ENCODE measurements around the gene ZFYVE28.

DNA sequence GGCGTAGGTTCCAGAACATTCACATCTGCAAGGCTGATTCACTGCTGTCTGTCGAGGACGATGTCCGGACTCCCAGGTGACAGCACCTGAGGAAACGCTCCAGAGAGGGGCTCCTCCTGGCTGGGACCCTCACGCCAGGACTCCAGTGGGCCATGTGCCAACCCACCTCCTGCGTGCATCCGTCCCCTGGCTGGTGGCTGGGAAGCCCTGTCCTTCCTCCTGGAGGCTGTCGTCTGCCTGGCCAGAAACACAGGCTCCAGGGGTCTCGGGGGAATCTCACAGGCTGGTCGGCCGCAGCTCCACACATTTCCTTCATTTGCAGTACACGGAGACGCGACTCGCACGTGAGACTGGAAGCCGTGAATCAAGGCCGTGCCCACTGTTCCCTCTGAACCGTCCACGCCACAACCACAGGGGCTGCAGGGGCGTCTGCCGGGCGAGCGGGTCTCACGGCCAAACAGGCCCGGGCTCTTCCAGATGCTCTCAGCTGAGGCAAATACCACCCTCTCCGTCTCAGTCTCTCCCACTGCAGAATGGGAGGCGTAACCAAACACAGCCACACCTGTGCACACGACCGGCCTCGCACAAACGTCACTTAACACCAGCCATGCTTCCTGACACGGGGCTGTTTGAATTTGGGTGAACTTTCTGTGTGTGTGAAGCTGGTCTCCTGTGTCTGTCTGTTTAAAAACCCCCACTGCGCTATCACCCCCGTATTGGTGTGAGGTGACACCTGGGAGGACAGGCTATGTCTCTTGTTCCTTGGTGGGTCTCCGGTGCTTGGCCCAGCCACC is 117.8 kb downstream of the ZFYVE28 start:
- TF ChIP-seq, protein P1, sequence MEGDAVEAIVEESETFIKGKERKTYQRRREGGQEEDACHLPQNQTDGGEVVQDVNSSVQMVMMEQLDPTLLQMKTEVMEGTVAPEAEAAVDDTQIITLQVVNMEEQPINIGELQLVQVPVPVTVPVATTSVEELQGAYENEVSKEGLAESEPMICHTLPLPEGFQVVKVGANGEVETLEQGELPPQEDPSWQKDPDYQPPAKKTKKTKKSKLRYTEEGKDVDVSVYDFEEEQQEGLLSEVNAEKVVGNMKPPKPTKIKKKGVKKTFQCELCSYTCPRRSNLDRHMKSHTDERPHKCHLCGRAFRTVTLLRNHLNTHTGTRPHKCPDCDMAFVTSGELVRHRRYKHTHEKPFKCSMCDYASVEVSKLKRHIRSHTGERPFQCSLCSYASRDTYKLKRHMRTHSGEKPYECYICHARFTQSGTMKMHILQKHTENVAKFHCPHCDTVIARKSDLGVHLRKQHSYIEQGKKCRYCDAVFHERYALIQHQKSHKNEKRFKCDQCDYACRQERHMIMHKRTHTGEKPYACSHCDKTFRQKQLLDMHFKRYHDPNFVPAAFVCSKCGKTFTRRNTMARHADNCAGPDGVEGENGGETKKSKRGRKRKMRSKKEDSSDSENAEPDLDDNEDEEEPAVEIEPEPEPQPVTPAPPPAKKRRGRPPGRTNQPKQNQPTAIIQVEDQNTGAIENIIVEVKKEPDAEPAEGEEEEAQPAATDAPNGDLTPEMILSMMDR (IDR thresholded peaks at IDR 0.05) = no peak
- no peak for TF ChIP-seq POLR2A (IDR thresholded peaks at IDR 0.05)

All from body of pancreas (tissue), 4 donors.